Upper lobe of left lung (tissue), 4 donors: ENCODE data around the gene MBD5.

Source experiments
- POLR2A ChIP-seq, 4 donors: fragments of 450-650 bp; IDR thresholded peaks; one replicate each; pipeline ENCODE4 v1.5.1; 2016 to 2017; ENCODE audit warnings: antibody characterized with exemption in 4 of 4, mild to moderate bottlenecking in 2 of 4
- POLR2AphosphoS5 ChIP-seq, 2 donors: sonication (generic); formaldehyde crosslinking; IDR thresholded peaks; one replicate each; pipeline ENCODE4 v1.5.1; 2017; ENCODE audit warnings: antibody characterized with exemption in 2 of 2
- TF ChIP-seq, protein P1 (sequence below), 6 experiments: fragments of 450-650 bp in 4 of 6; fragments of 200-600 bp in 2 of 6; sonication (generic) in 2 of 6; IDR thresholded peaks; one replicate each; pipeline ENCODE4 v1.5.1; 2016 to 2019; ENCODE audit warnings: antibody characterized with exemption in 6 of 6

DNA sequence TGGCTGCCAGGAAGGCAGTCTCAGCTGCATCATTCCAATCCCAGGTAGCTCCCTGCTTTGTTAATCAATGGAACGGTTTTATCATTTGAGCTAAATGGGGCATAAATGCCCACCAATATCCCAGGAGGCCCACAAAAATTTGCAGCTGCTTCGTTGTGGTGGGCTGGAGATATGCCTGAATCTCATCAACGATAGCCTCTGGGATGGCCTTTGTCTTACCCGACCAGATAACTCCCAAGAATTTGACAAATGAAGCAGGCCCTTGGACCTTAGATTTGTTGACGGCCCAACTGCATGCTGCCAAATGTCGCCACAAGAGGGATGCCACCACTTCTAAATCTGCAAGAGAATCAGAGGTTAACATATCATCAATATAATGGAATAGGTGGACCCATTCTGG, 236.4 kb downstream of the MBD5 start:
- TF ChIP-seq, protein P1, sequence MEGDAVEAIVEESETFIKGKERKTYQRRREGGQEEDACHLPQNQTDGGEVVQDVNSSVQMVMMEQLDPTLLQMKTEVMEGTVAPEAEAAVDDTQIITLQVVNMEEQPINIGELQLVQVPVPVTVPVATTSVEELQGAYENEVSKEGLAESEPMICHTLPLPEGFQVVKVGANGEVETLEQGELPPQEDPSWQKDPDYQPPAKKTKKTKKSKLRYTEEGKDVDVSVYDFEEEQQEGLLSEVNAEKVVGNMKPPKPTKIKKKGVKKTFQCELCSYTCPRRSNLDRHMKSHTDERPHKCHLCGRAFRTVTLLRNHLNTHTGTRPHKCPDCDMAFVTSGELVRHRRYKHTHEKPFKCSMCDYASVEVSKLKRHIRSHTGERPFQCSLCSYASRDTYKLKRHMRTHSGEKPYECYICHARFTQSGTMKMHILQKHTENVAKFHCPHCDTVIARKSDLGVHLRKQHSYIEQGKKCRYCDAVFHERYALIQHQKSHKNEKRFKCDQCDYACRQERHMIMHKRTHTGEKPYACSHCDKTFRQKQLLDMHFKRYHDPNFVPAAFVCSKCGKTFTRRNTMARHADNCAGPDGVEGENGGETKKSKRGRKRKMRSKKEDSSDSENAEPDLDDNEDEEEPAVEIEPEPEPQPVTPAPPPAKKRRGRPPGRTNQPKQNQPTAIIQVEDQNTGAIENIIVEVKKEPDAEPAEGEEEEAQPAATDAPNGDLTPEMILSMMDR (IDR thresholded peaks at IDR 0.05), result no peak
- no peak for TF ChIP-seq POLR2AphosphoS5 (IDR thresholded peaks at IDR 0.05)
- TF ChIP-seq POLR2A (IDR thresholded peaks at IDR 0.05), result no peak
